WI38 (cell line): ENCODE measurements around the gene TNFRSF17.

Experiments used
- H3K4me3 ChIP-seq: 2 replicates; pipeline ENCODE4 v1.5.1; 2011; ENCODE audit warnings: low read depth, mild to moderate bottlenecking, control low read depth, low read length
- TF ChIP-seq, protein P1 (sequence below): IDR thresholded peaks from 2 replicates; pipeline ENCODE4 v1.5.1; 2012; ENCODE audit warnings: low read depth, mild to moderate bottlenecking, control low read depth, low read length

TNFRSF17 gene

GRCh38 chr16:11996433-11997330, 31.7 kb downstream of the TNFRSF17 start:
- no peak overlapping the region for H3K4me3 ChIP-seq
- TF ChIP-seq, protein P1, sequence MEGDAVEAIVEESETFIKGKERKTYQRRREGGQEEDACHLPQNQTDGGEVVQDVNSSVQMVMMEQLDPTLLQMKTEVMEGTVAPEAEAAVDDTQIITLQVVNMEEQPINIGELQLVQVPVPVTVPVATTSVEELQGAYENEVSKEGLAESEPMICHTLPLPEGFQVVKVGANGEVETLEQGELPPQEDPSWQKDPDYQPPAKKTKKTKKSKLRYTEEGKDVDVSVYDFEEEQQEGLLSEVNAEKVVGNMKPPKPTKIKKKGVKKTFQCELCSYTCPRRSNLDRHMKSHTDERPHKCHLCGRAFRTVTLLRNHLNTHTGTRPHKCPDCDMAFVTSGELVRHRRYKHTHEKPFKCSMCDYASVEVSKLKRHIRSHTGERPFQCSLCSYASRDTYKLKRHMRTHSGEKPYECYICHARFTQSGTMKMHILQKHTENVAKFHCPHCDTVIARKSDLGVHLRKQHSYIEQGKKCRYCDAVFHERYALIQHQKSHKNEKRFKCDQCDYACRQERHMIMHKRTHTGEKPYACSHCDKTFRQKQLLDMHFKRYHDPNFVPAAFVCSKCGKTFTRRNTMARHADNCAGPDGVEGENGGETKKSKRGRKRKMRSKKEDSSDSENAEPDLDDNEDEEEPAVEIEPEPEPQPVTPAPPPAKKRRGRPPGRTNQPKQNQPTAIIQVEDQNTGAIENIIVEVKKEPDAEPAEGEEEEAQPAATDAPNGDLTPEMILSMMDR: no peak

GRCh38 chr16:12000032-12000431, 35.0 kb downstream of the TNFRSF17 start:
- no peak overlapping the region for H3K4me3 ChIP-seq
- TF ChIP-seq, protein P1: no peak

- no peak overlapping the region for H3K4me3 ChIP-seq
- TF ChIP-seq, protein P1: no peak
Observed at GRCh38 chr16:12002447-12003006, 37.5 kb downstream of the TNFRSF17 start.

DNA sequence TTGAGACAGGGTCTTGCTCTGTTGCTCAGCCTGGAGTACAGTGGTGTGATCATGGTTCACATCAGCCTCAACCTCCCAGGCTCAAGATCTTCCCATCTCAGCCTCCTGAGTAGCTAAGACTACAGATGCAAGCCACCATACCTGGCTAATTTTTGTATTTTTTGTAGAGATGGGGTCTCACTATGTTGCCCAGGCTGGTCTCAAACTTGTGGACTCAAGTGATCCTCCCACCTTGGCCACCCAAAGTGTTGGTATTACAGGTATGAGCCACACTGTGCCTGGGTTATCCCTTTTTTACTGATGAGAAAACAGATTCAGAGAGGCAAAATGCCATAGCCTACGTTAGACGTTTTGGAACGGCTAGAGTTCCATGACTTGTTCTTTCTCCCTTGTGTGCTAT, 41.6 kb downstream of the TNFRSF17 start:
- TF ChIP-seq, protein P1: no peak
- no peak overlapping the region for H3K4me3 ChIP-seq

DNA sequence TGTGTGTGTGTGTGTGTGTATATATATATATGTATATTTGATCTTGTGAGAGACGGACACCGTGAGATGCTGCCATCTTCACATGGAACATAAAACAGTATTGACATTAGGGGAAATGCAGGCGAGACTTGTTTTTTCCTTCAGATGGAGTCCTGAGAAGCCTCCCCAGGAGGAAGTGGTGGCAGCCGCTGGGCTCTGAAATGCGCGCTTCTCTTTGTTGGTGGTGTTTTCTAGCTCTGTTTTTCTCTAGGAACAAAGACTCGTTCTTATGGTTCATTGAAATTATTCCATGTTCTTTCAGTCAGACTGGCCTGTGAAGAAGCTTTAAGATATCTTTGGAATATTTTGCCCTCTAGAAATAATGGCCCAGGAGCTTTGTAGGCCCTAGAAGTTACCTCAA, 44.5 kb downstream of the TNFRSF17 start:
- no peak overlapping the region for H3K4me3 ChIP-seq
- TF ChIP-seq, protein P1: no peak

DNA sequence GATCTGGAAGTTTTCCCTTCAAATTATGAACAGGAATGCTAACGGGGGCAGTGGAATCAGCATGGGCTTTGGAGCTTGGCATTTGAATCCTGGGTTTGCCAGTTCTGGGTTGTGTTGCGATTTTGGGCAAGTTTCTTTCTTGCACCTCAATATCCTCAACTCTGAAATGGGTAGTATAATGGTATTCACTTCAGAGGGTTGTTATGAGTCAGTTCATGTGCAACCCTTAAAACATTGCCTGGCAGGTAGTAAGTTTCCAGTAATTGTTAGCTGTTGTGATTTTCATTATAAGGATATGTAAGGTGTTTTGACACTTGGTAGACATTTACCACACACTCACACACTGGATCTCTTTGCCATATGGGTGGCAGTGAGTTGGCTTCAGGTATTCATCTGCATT, 44.9 kb downstream of the TNFRSF17 start:
- no peak overlapping the region for H3K4me3 ChIP-seq
- TF ChIP-seq, protein P1: no peak
